GM12878 (cell line): Measurements from ENCODE around the gene MTMR3. TPM values are rescaled to one million over a fixed set of nuclear protein-coding genes. Genes with fewer than 3 reads are reported as not detected.

Source experiments
- ATAC-seq: fragments of 200-7000 bp; cut with Tn5 transposase; 3 replicates; pipeline ENCODE4 v1.9.1; 2020; ENCODE audit warnings: mild to moderate bottlenecking, moderate library complexity
- BruUV-seq: library from RNA; stranded (reverse); fragments of 400-500 nt; replicated peaks from 2 replicates; lab custom pipeline; 2021; lab: Mats Ljungman, UMichigan
- CTCF ChIA-PET: fragments of 300-600 bp; sonication (Branson Sonifier 250); formaldehyde crosslinking; extraction: SDS; loops from one replicate; lab custom pipeline; 2021; ENCODE audit warnings: inconsistent platforms; lab: Yijun Ruan, JAX
- POLR2A ChIA-PET: fragments of 350-600 bp; formaldehyde crosslinking; extraction: SDS; loops from one replicate; lab custom pipeline; 2021; ENCODE audit warnings: inconsistent platforms; lab: Charles Lee
- RAD21 ChIA-PET: fragments of 300-600 bp; sonication (Branson Sonifier 250); formaldehyde crosslinking; loops from one replicate; lab custom pipeline; 2023; ENCODE audit warnings: antibody characterized with exemption; ENCODE audit not compliant: unreplicated experiment; lab: Charles Lee
- SMC1A ChIA-PET: fragments of 300-600 bp; sonication (Branson Sonifier 250); formaldehyde crosslinking; loops from one replicate; lab custom pipeline; 2023; ENCODE audit not compliant: unreplicated experiment, uncharacterized antibody; lab: Charles Lee
- DNase-seq: peaks from one replicate; pipeline ENCODE4 v3.0.0-alpha.2; 2011; ENCODE audit warnings: low read depth, low spot score
- FAIRE-seq: peaks from 3 replicates; lab custom pipeline; 2011; peaks lifted over from hg19 to GRCh38; lab: Jason Lieb, UNC
- H2AFZ ChIP-seq: 2 replicates; pipeline ENCODE4 v1.6.0; 2011; ENCODE audit warnings: low read depth, low read length, control low read depth; ENCODE audit not compliant: control insufficient read depth
- H3K27ac ChIP-seq: 2 replicates; pipeline ENCODE4 v1.5.1; 2011; ENCODE audit warnings: control low read depth; ENCODE audit not compliant: control insufficient read depth, insufficient read depth
- H3K27me3 ChIP-seq, 2 experiments: replicated peaks in 1 of 2; 2 replicates each; pipeline versions ENCODE4 v1.6.0 to v1.6.1; 2011; ENCODE audit warnings: low read length in 1 of 2; ENCODE audit not compliant: control insufficient read depth in 2 of 2, insufficient read depth in 2 of 2
- H3K36me3 ChIP-seq, 2 experiments: 2 replicates each; pipeline ENCODE4 v1.5.1; 2011; ENCODE audit warnings: low read length in 1 of 2; ENCODE audit not compliant: control insufficient read depth in 2 of 2, insufficient read depth in 2 of 2
- H3K4me1 ChIP-seq: 2 replicates; pipeline ENCODE4 v1.6.1; 2011; ENCODE audit warnings: mild to moderate bottlenecking, low read length, moderate library complexity, mixed read lengths; ENCODE audit not compliant: control insufficient read depth, insufficient read depth
- H3K4me2 ChIP-seq: 2 replicates; pipeline ENCODE4 v1.6.0; 2011; ENCODE audit warnings: control low read depth; ENCODE audit not compliant: control insufficient read depth, insufficient read depth
- H3K4me3 ChIP-seq: fragments of 200-600 bp; sonication (generic); 2 replicates; pipeline ENCODE4 v1.5.1; 2016
- H3K79me2 ChIP-seq: 2 replicates; pipeline ENCODE4 v1.6.0; 2011; ENCODE audit warnings: low read length; ENCODE audit not compliant: control insufficient read depth, insufficient read depth
- H3K9ac ChIP-seq: 2 replicates; pipeline ENCODE4 v1.8.0; 2011; ENCODE audit warnings: low read length, control low read depth, mixed read lengths; ENCODE audit not compliant: control insufficient read depth, insufficient read depth
- H3K9me3 ChIP-seq: replicated peaks from 3 replicates; pipeline ENCODE4 v1.5.1; 2011; ENCODE audit warnings: mild to moderate bottlenecking, low read length; ENCODE audit not compliant: control insufficient read depth, insufficient read depth
- H4K20me1 ChIP-seq: 2 replicates; pipeline ENCODE4 v1.6.0; 2011; ENCODE audit not compliant: control insufficient read depth, insufficient read depth
- ATF7 ChIP-seq: fragments of 450-650 bp; IDR thresholded peaks from 2 replicates; pipeline ENCODE4 v1.6.1; 2016; ENCODE audit warnings: low read depth, mild to moderate bottlenecking
- BACH1 ChIP-seq: fragments of 450-650 bp; IDR thresholded peaks from 2 replicates; pipeline ENCODE4 v1.6.1; 2017; ENCODE audit warnings: mild to moderate bottlenecking, borderline replicate concordance
- BCL11A ChIP-seq: IDR thresholded peaks from 2 replicates; pipeline ENCODE4 v1.6.1; 2011; ENCODE audit warnings: low read depth, low read length
- EP300 ChIP-seq, 2 experiments: fragments of 150-350 bp in 1 of 2; IDR thresholded peaks; 2 replicates each; pipeline ENCODE4 v1.6.1; 2011 to 2012; ENCODE audit warnings: low read depth in 2 of 2, low read length in 2 of 2, borderline replicate concordance in 1 of 2, improper control_type of control experiment in 1 of 2, inconsistent platforms in 1 of 2; ENCODE audit not compliant: control insufficient read depth in 1 of 2
- FOS ChIP-seq: IDR thresholded peaks from 3 replicates; pipeline ENCODE4 v1.6.1; 2011; ENCODE audit warnings: borderline replicate concordance; ENCODE audit not compliant: insufficient read length; ENCODE audit errors: extremely low read depth
- IRF5 ChIP-seq: fragments of 450-650 bp; IDR thresholded peaks from 2 replicates; pipeline ENCODE4 v1.6.1; 2017; ENCODE audit warnings: borderline replicate concordance
- NR2C1 ChIP-seq: fragments of 450-650 bp; IDR thresholded peaks from 2 replicates; pipeline ENCODE4 v1.6.1; 2017; ENCODE audit warnings: antibody characterized with exemption, mild to moderate bottlenecking, moderate library complexity
- PKNOX1 ChIP-seq: fragments of 450-650 bp; IDR thresholded peaks from 2 replicates; pipeline ENCODE4 v1.6.1; 2016; ENCODE audit warnings: mild to moderate bottlenecking
- SKIL ChIP-seq: fragments of 450-650 bp; IDR thresholded peaks from 2 replicates; pipeline ENCODE4 v1.6.1; 2017; ENCODE audit warnings: mild to moderate bottlenecking, low read depth, inconsistent platforms; ENCODE audit not compliant: poor library complexity, severe bottlenecking
- SMAD5 ChIP-seq: IDR thresholded peaks from 2 replicates; pipeline ENCODE4 v1.6.1; 2016; ENCODE audit warnings: antibody characterized with exemption, low read depth
- SMARCA5 ChIP-seq: fragments of 450-650 bp; IDR thresholded peaks from 2 replicates; pipeline ENCODE4 v1.6.1; 2017; ENCODE audit warnings: mild to moderate bottlenecking
- SUZ12 ChIP-seq: fragments of 200-600 bp; sonication (generic); IDR thresholded peaks from one replicate; pipeline ENCODE4 v1.6.1; 2018; ENCODE audit warnings: antibody characterized with exemption, mild to moderate bottlenecking; ENCODE audit not compliant: unreplicated experiment
- ZNF24 ChIP-seq: fragments of 450-650 bp; IDR thresholded peaks from 2 replicates; pipeline ENCODE4 v1.6.1; 2017; ENCODE audit warnings: antibody characterized with exemption, mild to moderate bottlenecking
- WGBS: methylation state at CpG from one replicate; pipeline ENCODE4 v1.1.6; 2016; ENCODE audit warnings: low lambda C conversion rate; ENCODE audit not compliant: insufficient replicate concordance, insufficient coverage; ENCODE audit errors: missing lambda C conversion rate; 5-methylcytosine and 5-hydroxymethylcytosine counted together
- in situ Hi-C: fragments of 300-500 bp; cut with MboI; formaldehyde crosslinking; loops from 9 replicates; pipeline ENCODE4 v1.14.3; 2018; ENCODE audit warnings: mixed read lengths
- intact Hi-C: fragments of 100-400 bp; cut with micrococcal nuclease; formaldehyde crosslinking; loops from one replicate; pipeline ENCODE4 v1.14.2; 2022; ENCODE audit not compliant: unreplicated experiment
- polyA plus RNA-seq, 11 experiments: library from polyadenylated mRNA; depleted of rRNA in 4 of 11; unstranded in 6 of 11; stranded (reverse) in 5 of 11; fragments of >200 nt; fragmentation: Nextera tagmentation in 4 of 11; fragmentation: Illumina TruSeq in 1 of 11; extraction: Ambion mirVana in 4 of 11; extraction: Trizol in 1 of 11; gene quantifications; 1 replicate in 1 of 11; 2 replicates in 10 of 11; pipeline versions ENCODE4 v1.2.1 to v1.2.3, GENCODE V29; 2011 to 2016; ENCODE audit warnings: inconsistent platforms in 2 of 11, missing spikeins in 2 of 11, low read depth in 1 of 11
- total RNA-seq, 4 experiments: library from RNA; depleted of rRNA in 3 of 4; stranded (reverse); fragments of >200 nt in 3 of 4; fragmentation: Illumina TruSeq in 1 of 4; extraction: Trizol in 1 of 4; gene quantifications; 2 replicates each; pipeline versions ENCODE4 v1.2.1 to v1.2.3, GENCODE V29; 2013 to 2021

The MTMR3 gene
- total and polyA plus RNA-seq, 10 of the 15 experiments (the other 5 are each of a cell fraction or from before 2014, with no cell fraction given) = 1.4 to 23.7 (median 10.6) TPM

- no peak for ATAC-seq
- Histone ChIP-seq H3K9me3 (no peaks in the 10 kb centered on the region), H2AFZ (no peak overlapping the region), H3K27ac (no peak overlapping the region), H3K27me3 (no peaks in the 10 kb centered on the region), H4K20me1 (no peaks in the 10 kb centered on the region), H3K4me1 (no peaks in the 10 kb centered on the region), H3K4me3 (no peak overlapping the region), H3K79me2 (no peaks in the 10 kb centered on the region), H3K9ac (no peak overlapping the region), H3K4me2 (no peak overlapping the region), H3K36me3 (no peaks in the 10 kb centered on the region)
- DNase-seq = no peak
- RAD21 ChIA-PET = no interaction called here
- POLR2A ChIA-PET = no interaction called here
- SMC1A ChIA-PET = interaction anchor here (0.6 to 1.0 kb wide), 2 partner anchors 9 to 14 kb away, joined by 3 to 4 read pairs; no protein-coding TSS in a partner anchor
- intact Hi-C loops = no loop called here
- in situ Hi-C loops = no loop called here
- TF ChIP-seq FOS = no peak
- no peak for TF ChIP-seq SKIL
- TF ChIP-seq SUZ12 = no peak
- TF ChIP-seq NR2C1 = no peak
- 96% methylated on average over 3 of the region's 3 CpGs for WGBS
- no peak for FAIRE-seq
- CTCF ChIA-PET = interaction anchor here (0.7 kb wide), 1 partner anchor 42 kb away, joined by 4 read pairs; no protein-coding TSS in a partner anchor
- no TSS peak for BruUV-seq
These were observed 88.6 kb downstream of the MTMR3 start for GRCh38 chr22:29971607-29972006.

- ATAC-seq = no peak
- no TSS peak for BruUV-seq
- H2AFZ ChIP-seq = no peak overlapping the region
- in situ Hi-C loops = no loop called here
- H3K4me3 ChIP-seq = no peak overlapping the region
- no peaks in the 10 kb centered on the region for H3K27me3 ChIP-seq
- no peaks in the 10 kb centered on the region for H3K36me3 ChIP-seq
- H3K9ac ChIP-seq = no peak overlapping the region
- no peaks in the 10 kb centered on the region for H3K4me1 ChIP-seq
- ChIA-PET POLR2A (no interaction called here), RAD21 (no interaction called here), CTCF (no interaction called here), SMC1A (no interaction called here)
- no peak for DNase-seq
- no peaks in the 10 kb centered on the region for H4K20me1 ChIP-seq
- intact Hi-C loops = no loop called here
- no peak overlapping the region for H3K4me2 ChIP-seq
- WGBS = 100% methylated on average over 2 of the region's 2 CpGs
- H3K27ac ChIP-seq = no peak overlapping the region
- no peaks in the 10 kb centered on the region for H3K79me2 ChIP-seq
- no peak for FAIRE-seq
- H3K9me3 ChIP-seq = no peaks in the 10 kb centered on the region
- no peak for TF ChIP-seq EP300 (IDR thresholded peaks at IDR 0.05; ENCODE audit: borderline replicate concordance in 1 of 2, control insufficient read depth in 1 of 2, low read depth in 2 of 2, low read length in 2 of 2)
- TF ChIP-seq SMAD5 = no peak
- no peak for TF ChIP-seq ATF7
- no peak for TF ChIP-seq SMARCA5
- TF ChIP-seq FOS = no peak
- no peak for TF ChIP-seq ZNF24
- no peak for TF ChIP-seq PKNOX1
- no peak for TF ChIP-seq BACH1
- TF ChIP-seq BCL11A = no peak
- no peak for TF ChIP-seq IRF5
These were observed 89.1 kb downstream of the MTMR3 start for GRCh38 chr22:29972121-29972520.
